ENCODE data around the gene RNF115.
A peak's percentile ranks its signal among the peaks of the same experiment; 100 is the strongest.
"Not testable (repeated sequence)": the region's sequence is repeated elsewhere in the genome, so short reads cannot be mapped to it uniquely, and the experiment has no call there.

Gene RNF115

DNA sequence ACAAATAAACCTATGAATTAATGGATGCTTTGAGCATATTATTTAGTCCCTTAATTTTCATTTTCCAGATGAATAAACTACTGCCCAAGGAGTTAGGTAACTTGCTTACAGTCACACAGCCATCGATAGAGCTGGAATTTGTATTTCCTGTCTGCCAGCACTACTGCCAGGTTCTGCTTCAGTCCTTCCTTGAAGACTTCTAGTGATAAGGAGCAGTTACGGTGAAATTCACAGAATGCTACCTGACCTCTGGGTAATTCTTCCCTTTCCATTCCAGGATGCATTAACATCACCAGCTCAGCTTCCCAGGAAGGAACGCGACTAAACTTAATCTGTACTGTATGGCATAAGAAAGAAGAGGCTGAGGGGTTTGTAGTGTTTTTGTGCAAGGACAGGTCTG lies 93.4 kb downstream of the RNF115 start:
- no peak for DNase-seq (ENCODE audit: low spot score)

DNA sequence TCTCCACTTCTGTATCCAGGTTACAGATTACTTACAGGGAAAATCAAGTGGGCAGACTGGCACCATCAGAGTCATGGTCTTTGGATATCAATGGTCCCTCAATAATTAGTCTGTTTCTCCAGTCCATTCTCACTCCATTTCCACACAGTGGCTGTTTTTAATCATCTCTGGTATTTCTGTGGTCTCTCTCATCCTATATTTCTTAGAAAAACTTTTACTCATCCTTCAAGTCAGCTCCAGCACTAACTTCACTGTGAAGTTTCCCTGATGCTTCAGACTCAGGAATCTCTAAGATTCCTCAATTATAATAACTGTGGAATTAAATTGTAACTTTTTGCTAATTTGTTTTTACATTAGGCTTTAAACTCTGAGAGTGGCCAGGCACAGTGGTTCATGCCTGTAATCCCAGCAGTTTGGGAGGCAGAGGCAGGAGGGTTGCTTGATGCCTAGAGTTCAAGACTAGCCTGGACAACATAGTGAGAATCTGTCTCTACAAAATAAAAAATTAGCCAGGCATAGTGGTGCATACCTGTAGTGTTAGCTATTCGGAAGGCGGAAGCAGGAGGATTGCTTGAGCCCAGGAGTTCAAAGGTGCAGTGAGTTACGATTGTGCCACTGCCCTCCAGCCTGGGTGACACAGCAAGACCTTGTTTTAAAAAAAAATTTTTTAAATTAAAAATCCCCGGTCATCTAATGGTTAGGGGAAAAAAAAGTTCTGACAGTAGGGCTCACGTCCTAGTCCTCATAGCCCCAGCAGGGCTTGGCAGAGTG lies 94.0 kb downstream of the RNF115 start:
- DNase-seq (ENCODE audit: low spot score), result no peak

DNA sequence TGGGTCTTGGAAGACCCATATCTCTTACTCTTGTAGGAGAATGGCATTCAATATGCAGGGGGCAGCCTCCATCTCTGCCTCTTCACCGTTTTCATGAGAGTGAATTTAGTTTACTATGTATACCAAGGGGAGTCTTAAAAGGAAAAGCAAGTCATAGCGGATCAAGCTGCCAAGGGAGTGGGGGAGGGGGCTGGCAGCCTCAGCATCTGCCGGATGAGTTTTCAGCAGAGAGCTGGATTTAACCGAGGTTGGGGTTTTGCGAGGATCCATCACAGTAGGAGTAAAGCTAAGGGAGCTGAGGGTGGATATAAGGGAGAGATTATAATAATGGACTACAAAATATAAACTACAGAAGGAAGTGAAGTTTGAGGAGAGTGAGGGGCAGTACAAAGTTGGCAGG lies 94.7 kb downstream of the RNF115 start:
- DNase-seq (ENCODE audit: low spot score), result no peak

DNA sequence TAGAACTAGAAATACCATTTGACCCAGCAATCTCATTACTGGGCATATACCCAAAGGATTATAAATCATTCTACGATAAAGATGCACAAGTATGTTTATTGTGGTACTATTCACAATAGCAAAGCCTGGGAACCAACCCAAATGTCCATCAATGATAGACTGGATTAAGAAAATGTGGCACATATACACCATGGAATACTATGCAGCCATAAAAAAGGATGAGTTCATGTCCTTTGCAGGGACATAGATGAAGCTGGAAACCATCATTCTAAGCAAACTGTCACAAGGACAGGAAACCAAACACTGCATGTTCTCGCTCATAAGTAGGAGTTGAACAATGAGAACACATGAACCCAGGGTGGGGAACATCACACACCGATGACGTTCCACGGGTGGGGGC lies 97.7 kb downstream of the RNF115 start:
- not testable (repeated sequence) for DNase-seq (ENCODE audit: low spot score)

DNA sequence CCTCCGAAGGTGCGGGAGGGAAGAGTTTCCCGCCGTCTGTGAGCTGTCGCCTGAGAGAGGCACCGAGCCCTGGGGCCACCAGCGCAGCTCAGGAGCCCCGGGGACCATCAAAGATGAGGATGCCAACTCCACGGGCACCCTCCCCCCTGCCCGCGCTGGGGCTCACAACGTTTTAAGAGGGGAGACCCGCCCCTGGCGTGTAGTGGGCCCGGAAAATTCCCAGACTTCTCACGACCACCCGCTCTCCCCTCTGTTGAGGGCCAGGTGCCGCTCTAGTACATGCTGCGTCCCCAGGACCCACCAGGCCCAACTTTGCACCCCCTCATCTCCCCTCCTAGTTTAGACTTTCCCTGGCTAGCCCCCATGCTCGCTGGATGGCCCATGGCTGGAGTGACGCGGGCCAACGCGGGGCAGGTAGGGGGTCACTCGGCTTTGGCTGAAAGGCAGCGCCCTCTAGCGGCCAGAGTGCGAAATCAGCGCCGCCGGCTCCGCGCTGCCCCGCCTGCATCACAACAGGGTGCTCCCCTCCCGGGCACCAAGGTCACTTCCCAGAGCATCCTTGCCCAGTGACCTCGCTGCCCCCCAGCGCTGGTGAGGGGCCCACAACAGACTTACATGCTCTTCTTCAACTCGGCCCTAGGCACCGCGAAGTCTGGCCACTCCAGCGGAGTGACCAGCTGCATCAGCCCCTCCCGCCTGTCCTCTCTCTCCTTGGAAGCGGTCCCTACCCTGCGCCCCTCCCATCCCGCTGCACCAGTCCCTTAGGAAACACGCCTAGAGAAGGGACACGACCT lies 102.8 kb downstream of the RNF115 start:
- peak; percentile 73 for DNase-seq (ENCODE audit: low spot score)

DNA sequence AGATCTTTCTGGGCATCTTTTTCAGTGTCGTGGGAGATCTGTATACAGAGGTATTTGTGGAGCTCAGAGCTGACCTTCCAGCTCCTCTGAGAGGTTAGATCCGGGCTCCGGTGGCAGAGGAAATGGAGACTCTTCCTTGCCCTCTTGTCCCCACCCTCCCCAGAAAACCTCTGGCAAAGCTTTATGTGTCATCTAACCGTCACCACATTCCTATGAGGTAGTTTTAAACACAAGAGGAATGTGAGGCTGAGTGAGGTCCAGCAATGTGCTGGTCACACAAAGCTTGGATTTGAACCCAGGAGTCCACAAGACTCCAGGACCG lies 103.4 kb downstream of the RNF115 start:
- DNase-seq (ENCODE audit: low spot score), result peak; percentile 67

DNA sequence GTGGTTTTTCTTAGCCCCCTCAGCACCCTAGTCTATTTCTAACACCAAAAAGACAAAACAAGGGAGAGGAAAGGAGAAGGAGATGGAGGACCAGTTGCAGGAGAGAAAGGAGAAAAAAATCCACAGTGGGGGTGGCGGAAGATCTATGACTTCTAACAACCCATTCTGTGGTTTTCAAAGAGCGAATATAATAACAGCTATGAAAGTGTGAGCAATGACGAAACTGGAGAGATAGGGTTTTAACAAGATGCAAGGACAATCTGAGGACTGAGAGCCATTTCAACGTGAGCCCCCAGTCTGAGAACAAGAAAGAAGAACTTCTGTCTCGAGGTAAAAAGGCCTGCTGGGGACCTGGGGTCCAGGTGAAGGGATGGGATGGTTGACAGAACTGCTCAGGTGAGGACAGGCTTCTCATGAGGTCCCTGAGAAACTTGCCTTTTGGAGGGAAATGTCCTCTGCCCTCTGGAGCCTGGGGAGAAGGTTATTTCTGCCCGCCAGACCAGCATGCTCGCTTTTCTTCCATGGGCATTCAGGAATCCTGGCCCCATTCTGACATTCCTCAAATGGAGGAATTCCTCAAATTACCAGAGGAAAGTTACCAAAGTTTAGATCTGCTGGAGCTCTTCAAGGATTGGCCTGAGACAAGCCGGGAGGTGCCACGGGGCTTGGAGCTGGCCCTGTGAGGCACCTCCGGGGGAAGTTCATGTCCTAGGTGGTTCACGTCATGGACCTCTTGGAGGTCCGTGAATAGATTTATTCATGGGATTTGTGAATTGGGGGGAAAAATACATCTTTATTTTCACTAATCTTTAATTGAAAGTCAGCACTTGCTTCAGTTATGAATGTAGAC lies 104.4 kb downstream of the RNF115 start, which contains the start of gene CD160:
TSS of gene CD160 (plus strand) at position 270 of the 850 bp plus-strand sequence. CDS start 8,829 bp downstream, outside the sequence.
- no peak for DNase-seq (ENCODE audit: low spot score)

DNA sequence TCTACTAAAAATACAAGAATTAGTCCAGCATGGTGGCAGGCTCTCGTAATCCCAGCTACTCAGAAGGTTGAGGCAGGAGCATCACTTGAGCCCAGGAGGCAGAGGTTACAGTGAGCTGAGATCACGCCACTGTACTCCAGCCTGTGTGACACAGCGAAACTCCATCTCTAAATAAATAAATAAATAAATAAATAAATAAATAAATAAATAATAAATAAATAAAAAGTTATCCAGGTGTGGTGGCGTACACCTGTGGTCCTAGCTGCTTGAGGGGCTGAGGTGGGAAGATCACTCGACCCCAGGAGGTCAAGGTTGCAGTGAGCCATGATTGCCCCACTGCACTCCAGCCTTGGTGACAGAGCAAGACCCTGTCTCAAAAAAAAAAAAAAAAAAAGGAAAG lies 105.4 kb downstream of the RNF115 start:
- DNase-seq (ENCODE audit: low spot score), result not testable (repeated sequence)

DNA sequence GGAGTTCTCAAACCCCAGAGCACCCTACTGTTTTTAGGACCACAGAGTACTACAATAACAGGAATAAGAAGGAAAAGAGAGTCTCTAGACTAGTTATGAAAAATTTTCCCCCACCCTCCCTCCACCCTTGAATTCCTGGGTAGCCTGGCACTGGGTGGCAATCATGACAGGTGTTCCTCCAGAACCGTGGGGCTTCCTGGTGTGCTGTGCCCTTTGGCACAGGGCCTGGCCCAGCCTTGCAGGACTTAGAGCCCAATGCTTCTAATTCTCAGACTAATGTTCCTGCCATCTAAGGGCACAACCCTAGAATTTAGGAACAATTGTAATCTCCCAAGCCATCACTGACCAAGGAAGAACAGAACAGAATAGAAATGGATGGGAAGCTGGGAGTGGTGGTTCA lies 106.1 kb downstream of the RNF115 start:
- DNase-seq (ENCODE audit: low spot score), result no peak

DNA sequence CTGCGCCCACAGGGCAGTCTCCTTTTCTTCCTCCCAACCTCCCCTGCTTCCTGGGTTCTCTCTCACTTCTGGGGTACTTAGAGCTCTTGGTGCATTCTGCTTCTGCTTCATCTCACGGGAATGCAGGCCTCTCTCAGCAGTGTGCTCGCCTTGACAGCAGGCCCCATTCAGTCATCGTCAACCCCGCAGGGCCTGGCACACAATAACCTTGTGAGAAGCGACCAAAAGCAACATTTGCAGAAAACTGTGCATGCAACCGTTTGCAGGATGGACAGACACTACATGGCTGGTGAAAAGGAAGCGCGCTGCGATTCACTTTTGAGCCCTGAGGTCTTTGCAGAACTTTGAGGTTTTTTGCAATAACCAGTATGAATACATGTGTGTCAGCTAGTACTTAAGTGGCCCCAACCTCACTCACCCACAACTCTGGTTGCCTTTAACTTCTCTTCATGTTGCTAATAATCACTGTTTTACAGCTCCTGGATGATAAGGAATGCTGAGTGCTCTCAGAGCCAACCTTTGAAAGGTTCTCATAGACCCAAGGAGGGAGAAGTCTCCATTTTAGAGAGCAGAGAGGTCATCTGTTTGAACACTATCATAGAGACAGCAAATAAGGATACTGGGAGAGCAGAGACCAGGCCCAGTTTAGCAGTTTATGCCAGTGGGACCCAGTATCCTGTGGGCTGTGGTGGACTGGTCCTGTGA lies 107.1 kb downstream of the RNF115 start:
- DNase-seq (ENCODE audit: low spot score), result no peak

DNA sequence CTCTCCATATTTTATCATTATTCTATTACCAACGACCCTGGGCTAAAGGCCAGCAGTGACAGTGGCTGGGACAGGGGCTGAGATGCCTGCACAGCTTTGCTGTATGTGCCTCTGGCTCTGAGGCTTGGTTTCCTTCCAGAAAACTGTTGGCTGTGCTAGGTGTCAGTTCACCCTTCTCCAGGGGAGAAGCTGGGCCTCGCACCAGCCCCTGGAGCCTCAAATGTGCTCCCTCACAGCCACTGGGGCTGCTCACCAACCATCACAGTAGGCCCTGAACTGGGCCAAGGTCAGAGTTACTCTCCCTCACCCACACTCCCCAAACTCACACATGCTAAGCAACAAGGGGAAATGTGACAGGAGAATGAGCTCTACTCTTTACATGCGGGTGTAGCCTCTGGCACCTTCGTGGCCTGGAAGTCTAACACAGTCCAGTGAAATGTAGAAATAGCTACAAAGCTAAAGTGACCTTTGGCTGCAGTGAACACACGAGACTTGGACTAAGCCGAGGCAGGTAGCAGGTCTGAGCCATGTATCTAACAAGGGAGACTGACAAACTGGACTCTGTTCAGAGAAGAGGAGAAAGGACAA lies 109.3 kb downstream of the RNF115 start:
- DNase-seq (ENCODE audit: low spot score), result no peak

DNA sequence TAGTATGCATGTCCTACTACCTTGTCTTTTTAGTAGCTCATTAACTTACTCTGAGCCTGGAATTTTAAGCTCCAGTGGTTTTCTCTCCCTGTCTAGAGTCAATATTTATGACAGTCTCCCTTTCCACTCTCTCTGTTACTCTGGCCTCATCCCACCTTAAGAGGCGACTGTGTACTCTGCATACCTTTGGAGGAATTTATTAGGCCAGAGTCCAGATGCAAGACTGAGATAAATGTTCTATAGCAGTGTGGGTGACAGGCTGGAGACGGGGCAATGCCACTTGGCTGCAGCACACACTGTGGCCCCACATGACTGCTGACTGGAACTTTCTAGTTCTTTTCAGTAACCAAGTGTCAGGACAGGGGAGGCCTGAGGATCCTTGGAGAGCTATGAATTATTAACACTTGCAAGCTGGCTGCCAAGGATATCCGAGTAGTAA lies 112.7 kb downstream of the RNF115 start:
- no peak for DNase-seq (ENCODE audit: low spot score)

DNA sequence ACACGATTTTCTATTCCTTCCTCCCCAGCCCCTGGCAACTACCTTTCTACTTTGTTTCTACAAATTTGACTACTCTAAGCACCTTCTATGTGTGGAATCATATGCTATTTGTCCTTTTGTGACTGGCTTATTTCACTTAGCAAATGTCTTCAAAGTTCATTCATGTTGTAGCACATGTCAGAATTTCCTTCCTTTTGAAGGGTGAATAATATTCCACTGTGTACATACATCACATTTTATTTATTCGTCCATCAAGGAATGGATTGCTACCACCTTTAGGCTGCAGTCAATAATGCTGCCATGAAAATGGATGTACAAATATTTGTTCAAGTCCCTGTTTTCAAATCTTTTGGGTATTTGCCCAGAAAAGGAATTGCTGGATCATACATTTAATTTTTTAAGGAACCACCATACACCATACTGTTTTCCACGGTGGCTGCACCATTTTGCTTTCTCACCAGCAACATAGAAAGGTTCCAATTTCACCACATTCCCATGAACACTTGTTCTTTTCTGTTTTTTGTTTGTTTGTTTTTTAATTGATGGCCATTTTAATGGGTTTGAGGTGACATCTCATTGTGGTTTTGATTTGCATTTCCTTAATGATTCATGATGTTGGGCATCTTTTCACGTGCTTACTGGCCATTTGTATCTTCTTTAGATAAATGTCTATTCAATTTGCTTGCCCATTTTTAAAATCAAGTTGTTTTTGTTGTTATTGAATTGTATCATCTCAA lies 113.4 kb downstream of the RNF115 start:
- DNase-seq (ENCODE audit: low spot score), result no peak

DNA sequence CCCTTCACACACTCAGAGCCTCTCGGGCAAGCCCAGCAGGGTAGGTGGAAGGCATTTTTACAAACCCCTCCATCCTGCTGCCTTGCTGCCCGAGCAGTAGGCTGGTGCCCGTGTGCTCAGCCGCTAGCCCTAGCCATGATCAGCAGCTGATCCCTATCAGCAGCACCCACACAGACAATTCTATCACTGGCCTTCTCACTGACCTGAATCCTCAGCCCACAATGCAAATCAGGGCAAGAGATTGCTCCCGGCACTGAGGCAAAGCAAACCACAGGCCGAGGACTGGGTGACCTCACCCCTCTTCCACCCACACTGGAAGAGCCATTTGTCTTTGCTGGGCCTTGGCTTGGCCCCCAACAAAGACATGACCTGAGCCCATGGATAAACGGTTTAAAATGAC lies 115.8 kb downstream of the RNF115 start:
- no peak for DNase-seq (ENCODE audit: low spot score)

DNA sequence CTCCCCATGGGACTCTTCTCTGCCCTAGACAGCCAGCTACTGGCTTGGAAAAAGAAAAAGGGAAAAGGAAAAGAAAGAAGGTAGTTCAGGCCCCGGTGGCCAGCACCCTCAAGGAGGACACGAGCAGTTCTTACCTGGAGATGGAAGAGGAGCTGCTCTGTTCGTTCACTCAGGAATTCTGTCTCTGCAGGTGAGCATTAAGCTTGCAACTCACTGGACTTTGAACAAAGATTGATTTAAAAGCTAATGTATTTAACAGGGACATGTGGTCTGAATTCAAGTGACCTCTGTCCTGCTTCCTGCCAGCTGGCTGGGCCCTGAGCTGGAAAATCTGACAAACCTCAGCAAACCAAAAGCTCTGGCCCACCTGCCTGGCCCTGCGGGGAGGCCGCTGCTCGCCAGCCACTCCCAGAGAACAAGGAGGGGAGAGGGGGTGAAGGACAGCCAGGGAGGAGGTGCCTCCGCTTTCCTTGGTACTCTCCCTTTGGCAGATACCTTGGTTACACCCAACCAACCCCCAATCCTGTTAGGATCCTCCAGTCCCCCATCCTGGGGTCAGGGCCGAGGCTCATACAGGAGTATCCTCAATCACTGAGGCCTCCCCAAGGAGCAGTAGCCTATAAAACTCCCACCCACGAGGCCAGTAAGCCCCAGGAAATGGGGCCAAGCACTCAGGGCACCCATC lies 116.6 kb downstream of the RNF115 start, which contains the start of gene PDZK1:
TSS of gene PDZK1 (minus strand) at position 186 of the 685 bp plus-strand sequence. CDS start 19,347 bp downstream, outside the sequence.
- DNase-seq (ENCODE audit: low spot score), result no peak

DNA sequence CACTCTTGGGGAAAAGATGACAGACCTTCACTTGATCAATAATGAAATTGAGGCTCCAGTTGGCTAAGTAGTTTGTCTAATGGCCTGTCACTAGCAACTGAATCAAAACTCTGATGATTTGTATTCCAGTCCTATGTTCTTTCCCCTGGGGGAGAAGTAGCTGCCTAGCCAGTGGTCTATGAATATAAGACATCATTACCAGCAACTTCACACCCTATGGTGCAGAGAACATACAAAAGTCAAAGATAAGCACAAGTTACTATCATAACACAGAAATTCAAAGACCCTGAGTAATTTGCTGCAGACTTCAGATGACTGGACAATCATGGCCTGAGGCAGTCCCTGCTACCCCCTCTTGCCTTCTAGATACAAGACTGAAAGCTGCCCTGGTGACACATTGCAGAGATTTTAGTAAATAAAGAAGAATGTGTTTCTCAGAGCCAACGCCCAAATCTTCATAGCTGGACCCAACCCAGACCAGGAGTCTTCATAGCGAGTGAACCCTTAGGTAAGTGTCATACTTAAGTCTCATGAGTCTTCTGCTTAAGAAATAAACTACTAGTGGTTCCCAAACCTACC lies 117.7 kb downstream of the RNF115 start:
- DNase-seq (ENCODE audit: low spot score), result peak; percentile 47

DNA sequence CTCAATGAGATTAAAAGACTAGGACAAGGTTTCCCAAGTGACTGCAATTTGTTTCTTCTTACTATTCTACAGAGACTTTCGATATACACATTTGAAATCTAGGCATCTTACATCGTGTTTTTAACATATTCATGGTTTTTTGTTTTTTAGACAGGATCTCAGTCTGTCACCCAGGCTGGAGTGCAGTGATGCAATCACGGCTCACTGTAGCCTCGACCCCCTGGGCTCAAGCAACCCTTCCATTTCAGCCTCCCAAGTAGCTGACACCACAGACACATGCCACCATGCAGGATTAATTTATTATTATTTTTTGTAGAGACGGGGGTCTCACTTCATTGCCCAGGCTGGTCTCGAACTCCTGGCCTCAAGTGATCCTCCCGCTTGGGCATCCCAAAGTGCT lies 118.3 kb downstream of the RNF115 start:
- no peak for DNase-seq (ENCODE audit: low spot score)

DNA sequence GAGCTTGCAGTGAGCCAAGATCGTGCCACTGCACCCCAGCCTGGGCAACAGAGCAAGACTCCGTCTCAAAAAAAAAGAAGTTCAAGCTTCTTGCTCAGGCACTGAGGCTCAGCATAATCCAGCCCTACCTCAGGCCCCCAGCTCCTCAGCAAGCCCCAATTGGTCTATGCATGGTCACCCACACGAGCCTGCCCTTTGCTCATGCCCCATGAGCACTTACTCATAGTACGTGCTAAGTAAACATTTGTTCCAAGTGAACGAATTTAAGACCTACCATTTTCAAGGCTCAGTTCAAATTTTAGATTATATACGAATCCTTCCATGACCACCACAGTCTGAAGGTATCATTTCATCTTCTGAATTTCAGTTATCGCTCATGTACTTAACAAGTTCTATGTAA lies 121.1 kb downstream of the RNF115 start:
- no peak for DNase-seq (ENCODE audit: low spot score)

DNA sequence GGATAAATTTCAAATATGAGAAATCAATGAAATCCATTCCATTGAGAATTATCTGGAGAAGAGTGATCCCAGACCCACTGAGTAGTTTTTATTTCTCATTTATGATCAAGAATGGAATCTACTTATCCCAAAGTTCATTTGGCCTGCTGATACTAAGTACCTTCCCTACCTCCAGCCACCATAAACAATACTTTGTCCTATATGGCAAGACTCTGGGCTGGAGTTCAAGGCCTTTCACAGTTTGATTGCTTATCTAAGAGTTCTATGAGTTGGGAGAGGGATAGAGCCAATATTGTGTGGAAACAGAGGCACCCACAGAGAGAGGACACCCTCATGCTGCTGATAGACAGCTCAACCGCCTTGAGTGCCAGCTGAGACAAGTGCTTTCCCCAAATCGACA lies 121.8 kb downstream of the RNF115 start:
- no peak for DNase-seq (ENCODE audit: low spot score)
